Embryonic facial prominence (tissue), 1 donor: ENCODE measurements around the gene RAN.
"Not testable (repeated sequence)": the region's sequence is repeated elsewhere in the genome, so short reads cannot be mapped to it uniquely, and the experiment has no call there.

Experiments
- DNase-seq: peaks from one replicate; pipeline ENCODE4 v3.0.0-alpha.2; 2016; ENCODE audit errors: extremely low spot score

Gene RAN

GRCh38 chr12:130849561-130850417, 22.1 kb upstream of the RAN start:
- DNase-seq: no peak

GRCh38 chr12:130850418-130851021, 21.3 kb upstream of the RAN start:
- no peak for DNase-seq

- DNase-seq: no peak
Measured at GRCh38 chr12:130856088-130856487, 15.8 kb upstream of the RAN start.

- DNase-seq: no peak
Measured at GRCh38 chr12:130858084-130858483, 13.8 kb upstream of the RAN start.

- DNase-seq: no peak
Measured at GRCh38 chr12:130859161-130859560, 12.7 kb upstream of the RAN start.

GRCh38 chr12:130860311-130860710, 11.6 kb upstream of the RAN start:
- DNase-seq: no peak

- DNase-seq: no peak
Measured at GRCh38 chr12:130862161-130862560, 9.7 kb upstream of the RAN start.

GRCh38 chr12:130862771-130863170, 9.1 kb upstream of the RAN start:
- not testable (repeated sequence) for DNase-seq

GRCh38 chr12:130863298-130863697, 8.6 kb upstream of the RAN start:
- DNase-seq: no peak

GRCh38 chr12:130868412-130868811, 3.5 kb upstream of the RAN start:
- DNase-seq: no peak

- DNase-seq: no peak
Measured at GRCh38 chr12:130870442-130871285, 1.2 kb upstream of the RAN start.

GRCh38 chr12:130872179-130873096, 572 bp downstream of the RAN start:
- no peak for DNase-seq

GRCh38 chr12:130873106-130873795, 1.4 kb downstream of the RAN start:
- no peak for DNase-seq

GRCh38 chr12:130873825-130874224, 2.0 kb downstream of the RAN start:
- DNase-seq: no peak

- no peak for DNase-seq
Measured at GRCh38 chr12:130874696-130875095, 2.8 kb downstream of the RAN start.

- DNase-seq: no peak
Measured at GRCh38 chr12:130875193-130875592, 3.3 kb downstream of the RAN start.

GRCh38 chr12:130875708-130876107, 3.8 kb downstream of the RAN start:
- DNase-seq: not testable (repeated sequence)

GRCh38 chr12:130876297-130876696, 4.4 kb downstream of the RAN start:
- no peak for DNase-seq

GRCh38 chr12:130876758-130877157, 4.9 kb downstream of the RAN start:
- DNase-seq: no peak

GRCh38 chr12:130877333-130877732, 5.5 kb downstream of the RAN start:
- DNase-seq: no peak
